ENCODE measurements around the gene CFAP20DC. TPM values are rescaled to one million over a fixed set of nuclear protein-coding genes. Genes with fewer than 3 reads are reported as not detected.

CFAP20DC gene
- total RNA-seq, 4 donors from 2014 or later, result 0.17 to 0.32 (median 0.23) TPM; not detected in 1

GRCh38 chr3:58769065-58769464, 280.8 kb downstream of the CFAP20DC start:
- WGBS, result 81% methylated on average over 4 of the region's 4 CpGs

GRCh38 chr3:58766587-58767282, 283.1 kb downstream of the CFAP20DC start:
- Histone ChIP-seq H3K9me3 (peaks cover 0 to 12% (median 4%) of the 10 kb centered on the region in 4 donors), H3K27me3 (no peaks in the 10 kb centered on the region), H3K27ac (replicated peaks in 1 of 4) (no peak overlapping the region), H3K4me1 (no peaks in the 10 kb centered on the region), H3K36me3 (no peaks in the 10 kb centered on the region), H3K4me3 (no peak overlapping the region)
- TF ChIP-seq CTCF (IDR thresholded peaks at IDR 0.05), result no peak
- no peak for TF ChIP-seq EP300 (IDR thresholded peaks at IDR 0.05)
- TF ChIP-seq POLR2A (IDR thresholded peaks at IDR 0.05; ENCODE audit: low read depth), result no peak
- TF ChIP-seq POLR2AphosphoS5 (IDR thresholded peaks at IDR 0.05), result no peak
- no peak for DNase-seq (ENCODE audit: extremely low spot score)
- WGBS, result 89% methylated on average over 9 of the region's 9 CpGs
- intact Hi-C loops (cut with DNase I), result no loop called here

More at GRCh38 chr3:58769065-58769464, 280.8 kb downstream of the CFAP20DC start:
- TF ChIP-seq POLR2A (IDR thresholded peaks at IDR 0.05; ENCODE audit: low read depth), result no peak
- no peak for TF ChIP-seq POLR2AphosphoS5 (IDR thresholded peaks at IDR 0.05)
- no peak for TF ChIP-seq CTCF (IDR thresholded peaks at IDR 0.05)
- no peak for TF ChIP-seq EP300 (IDR thresholded peaks at IDR 0.05)
- no peaks in the 10 kb centered on the region for H3K27me3 ChIP-seq
- no peak overlapping the region for H3K4me3 ChIP-seq
- no peak for DNase-seq (ENCODE audit: extremely low spot score)
- H3K9me3 ChIP-seq, result peaks cover 0 to 9% (median 3%) of the 10 kb centered on the region in 4 donors
- no peak overlapping the region for H3K27ac ChIP-seq (replicated peaks in 1 of 4)
- intact Hi-C loops (cut with DNase I), result no loop called here
- no peaks in the 10 kb centered on the region for H3K4me1 ChIP-seq
- no peaks in the 10 kb centered on the region for H3K36me3 ChIP-seq

- H3K27me3 ChIP-seq, result no peaks in the 10 kb centered on the region
- no peak overlapping the region for H3K4me3 ChIP-seq
- H3K9me3 ChIP-seq, result no peaks in the 10 kb centered on the region
- intact Hi-C loops (cut with DNase I), result no loop called here
- no peaks in the 10 kb centered on the region for H3K4me1 ChIP-seq
- H3K36me3 ChIP-seq, result no peaks in the 10 kb centered on the region
- no peak for DNase-seq (ENCODE audit: extremely low spot score)
- no peak overlapping the region for H3K27ac ChIP-seq (replicated peaks in 1 of 4)
- WGBS, result 90% methylated on average over 2 of the region's 2 CpGs
- TF ChIP-seq EP300 (IDR thresholded peaks at IDR 0.05) (no peak), POLR2AphosphoS5 (IDR thresholded peaks at IDR 0.05) (no peak), POLR2A (IDR thresholded peaks at IDR 0.05; ENCODE audit: low read depth) (no peak), CTCF (IDR thresholded peaks at IDR 0.05) (no peak)
Measured at GRCh38 chr3:58755150-58755549, 294.7 kb downstream of the CFAP20DC start.

GRCh38 chr3:58754074-58754473, 295.8 kb downstream of the CFAP20DC start:
- 83% methylated on average over 4 of the region's 4 CpGs for WGBS
- intact Hi-C loops (cut with DNase I), result no loop called here

More at GRCh38 chr3:58754074-58754473, 295.8 kb downstream of the CFAP20DC start:
- Histone ChIP-seq H3K36me3 (no peaks in the 10 kb centered on the region), H3K4me3 (no peak overlapping the region), H3K4me1 (no peaks in the 10 kb centered on the region), H3K9me3 (no peaks in the 10 kb centered on the region), H3K27me3 (no peaks in the 10 kb centered on the region), H3K27ac (replicated peaks in 1 of 4) (no peak overlapping the region)
- DNase-seq (ENCODE audit: extremely low spot score), result no peak
- no peak for TF ChIP-seq POLR2A (IDR thresholded peaks at IDR 0.05; ENCODE audit: low read depth)
- TF ChIP-seq CTCF (IDR thresholded peaks at IDR 0.05), result no peak
- no peak for TF ChIP-seq EP300 (IDR thresholded peaks at IDR 0.05)
- no peak for TF ChIP-seq POLR2AphosphoS5 (IDR thresholded peaks at IDR 0.05)

Measured in esophagus muscularis mucosa (tissue), 4 donors.